Eye (tissue), 1 donor: Measurements from ENCODE around the gene TECR.
"Not testable (repeated sequence)": the region's sequence is repeated elsewhere in the genome, so short reads cannot be mapped to it uniquely, and the experiment has no call there.

Experiments used
- DNase-seq: peaks from one replicate; pipeline ENCODE4 v3.0.0-alpha.2; 2015

Gene TECR

DNA sequence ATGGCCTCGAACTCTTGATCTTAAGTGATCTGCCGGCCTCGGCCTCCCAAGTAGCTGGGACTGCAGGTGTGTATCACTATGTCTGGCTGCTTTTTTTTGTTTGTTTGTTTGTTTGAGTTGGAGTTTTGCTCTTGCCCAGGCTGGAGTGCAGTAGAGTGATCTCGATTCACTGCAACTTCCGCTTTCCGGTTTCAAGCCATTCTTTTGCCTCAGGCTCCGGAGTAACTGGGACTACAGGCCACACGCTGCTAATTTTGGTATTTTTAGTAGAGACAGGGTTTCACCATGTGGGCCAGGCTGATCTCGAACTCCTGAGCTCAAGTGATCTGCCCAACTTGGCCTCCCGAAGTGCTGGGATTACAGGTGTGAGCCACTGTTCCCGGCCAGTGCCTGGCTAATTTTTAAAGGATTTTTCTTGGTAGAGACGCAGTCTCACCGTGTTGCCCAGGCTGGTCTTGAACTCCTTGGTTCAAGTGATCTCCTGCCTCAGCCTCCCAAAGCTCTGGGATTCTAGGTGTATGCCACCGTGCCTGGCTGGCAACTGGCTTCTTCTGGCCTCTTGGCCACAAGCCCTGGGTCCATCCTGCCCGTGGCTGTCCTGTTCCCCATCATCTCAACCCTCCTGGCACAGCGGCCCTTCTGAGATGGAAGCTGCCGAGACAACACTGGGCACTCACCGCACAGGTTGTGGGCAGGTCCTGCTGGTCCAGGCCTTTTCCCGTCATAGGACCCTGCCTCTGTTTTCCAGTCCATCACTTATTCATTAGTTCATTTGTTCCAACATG, 11.5 kb downstream of the TECR start:
- no peak for DNase-seq

DNA sequence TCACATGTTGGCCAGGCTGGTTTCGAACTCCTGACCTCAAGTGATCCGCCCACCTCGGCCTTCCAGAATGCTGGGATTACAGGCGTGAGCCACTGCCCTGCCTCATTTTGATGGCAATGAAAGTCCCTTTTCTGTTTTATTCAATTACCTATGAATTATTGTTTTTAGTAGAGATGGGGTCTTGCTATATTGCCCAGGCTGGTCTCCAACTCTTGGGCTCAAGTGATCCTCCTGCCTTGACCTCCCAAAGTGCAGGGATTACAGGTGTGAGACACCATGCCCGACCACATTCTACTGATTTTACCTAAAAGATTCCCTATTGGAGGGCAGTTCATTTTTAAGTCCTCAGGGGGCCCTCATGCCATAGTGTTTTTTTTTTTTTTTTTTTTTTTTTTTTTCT, 12.6 kb downstream of the TECR start:
- not testable (repeated sequence) for DNase-seq

DNA sequence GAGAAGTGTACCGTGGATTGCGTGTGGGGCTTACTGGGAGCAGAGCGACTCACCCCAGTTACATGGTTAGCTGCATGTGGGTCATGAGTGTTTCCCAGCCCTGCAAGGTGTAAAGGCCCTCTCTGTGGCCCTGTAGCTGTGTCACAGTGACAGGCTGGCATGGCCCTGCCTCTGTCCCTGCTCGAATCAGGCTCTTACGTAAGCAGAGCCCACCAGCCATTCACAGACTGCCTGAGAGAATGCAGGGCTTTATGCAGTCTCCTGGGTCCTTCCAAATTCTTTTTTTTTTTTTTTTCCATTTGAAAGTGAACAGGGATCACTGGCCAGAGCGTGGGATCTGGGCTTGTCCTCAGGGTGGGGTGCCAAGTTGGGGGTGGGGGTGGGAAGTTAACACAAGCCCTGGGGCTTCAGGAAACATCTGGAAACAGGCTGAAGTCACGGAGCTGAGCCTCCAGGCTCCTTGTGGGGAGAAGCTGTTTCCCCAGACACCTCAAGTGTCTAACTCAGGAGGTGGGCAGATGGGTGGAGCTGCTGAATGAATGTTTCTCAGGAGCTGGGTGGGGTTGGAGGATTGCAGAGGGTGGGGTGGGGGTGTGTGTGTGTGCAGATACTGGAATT, 13.4 kb downstream of the TECR start:
- no peak for DNase-seq

DNA sequence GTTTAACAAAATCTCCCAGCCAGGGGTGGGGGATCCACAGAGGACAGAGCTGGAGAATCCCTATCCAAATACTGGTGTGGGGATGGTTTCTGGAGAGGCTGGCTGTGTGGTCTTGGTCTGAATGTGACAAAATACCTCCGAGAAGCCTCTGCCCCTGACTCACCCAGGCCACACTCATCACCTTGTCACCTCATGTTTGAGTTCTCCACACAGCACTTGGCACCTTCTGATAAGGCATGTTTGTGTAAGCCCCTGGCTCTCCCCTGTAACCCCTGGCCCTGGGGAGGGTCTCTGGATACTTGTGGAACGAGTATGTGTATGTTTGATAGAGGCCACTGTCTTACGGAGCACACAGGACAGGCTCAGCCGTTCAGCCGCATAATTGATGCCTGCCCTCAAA, 14.7 kb downstream of the TECR start:
- no peak for DNase-seq

DNA sequence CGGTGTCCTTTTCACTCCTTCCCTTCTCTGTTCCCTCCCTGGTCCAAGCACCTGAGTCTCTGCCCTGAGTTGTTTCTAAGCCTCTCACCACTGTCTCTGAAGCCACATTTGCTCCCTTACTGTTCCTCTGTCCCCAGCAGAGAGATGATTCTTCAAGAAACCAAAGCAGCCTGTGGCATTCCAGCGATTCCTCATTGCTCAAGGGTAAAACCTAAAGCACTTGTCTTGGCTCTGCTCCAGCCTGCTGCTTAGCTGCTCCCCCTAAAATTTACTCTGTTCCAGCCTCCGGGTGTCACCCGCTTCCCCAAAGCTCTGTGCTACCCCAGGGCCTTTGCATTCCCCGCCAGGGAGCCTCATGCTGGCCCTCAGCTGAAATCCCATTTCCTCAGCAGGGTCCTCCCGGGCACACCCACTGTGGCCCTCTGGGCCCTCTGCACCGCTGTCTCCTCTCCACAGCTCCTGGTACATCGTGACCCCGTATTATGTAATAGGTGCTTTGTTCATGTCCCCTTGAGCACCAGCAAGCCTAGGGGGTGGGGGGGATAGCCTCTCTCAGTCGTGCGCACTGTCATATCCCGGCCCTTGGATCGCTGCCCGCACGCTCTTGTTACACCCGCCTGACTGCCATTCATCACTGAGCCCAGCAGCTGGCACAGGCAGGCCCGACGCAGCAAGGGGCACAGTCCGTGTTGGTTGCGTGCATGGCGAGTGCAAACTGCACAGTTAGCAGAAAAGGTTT, 15.8 kb downstream of the TECR start:
- DNase-seq, result no peak

DNA sequence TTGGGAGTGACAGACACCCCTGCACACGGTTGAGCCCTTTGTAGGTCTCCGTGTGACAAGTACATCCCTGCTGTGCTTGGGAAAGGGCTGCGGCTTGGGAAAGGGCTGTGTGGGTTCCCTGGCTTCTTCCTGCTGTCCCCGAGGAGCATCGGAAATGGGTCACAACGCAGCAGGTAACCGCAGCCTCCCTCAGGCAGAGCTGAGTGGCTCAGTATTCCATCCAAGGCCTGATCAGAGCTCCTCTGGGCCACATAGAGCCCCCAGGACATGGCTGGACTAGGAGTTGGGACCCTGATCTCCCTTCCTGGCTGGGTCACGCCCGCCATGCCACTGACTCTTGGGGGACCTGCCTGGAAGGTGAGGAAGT, 16.3 kb downstream of the TECR start:
- DNase-seq, result no peak

DNA sequence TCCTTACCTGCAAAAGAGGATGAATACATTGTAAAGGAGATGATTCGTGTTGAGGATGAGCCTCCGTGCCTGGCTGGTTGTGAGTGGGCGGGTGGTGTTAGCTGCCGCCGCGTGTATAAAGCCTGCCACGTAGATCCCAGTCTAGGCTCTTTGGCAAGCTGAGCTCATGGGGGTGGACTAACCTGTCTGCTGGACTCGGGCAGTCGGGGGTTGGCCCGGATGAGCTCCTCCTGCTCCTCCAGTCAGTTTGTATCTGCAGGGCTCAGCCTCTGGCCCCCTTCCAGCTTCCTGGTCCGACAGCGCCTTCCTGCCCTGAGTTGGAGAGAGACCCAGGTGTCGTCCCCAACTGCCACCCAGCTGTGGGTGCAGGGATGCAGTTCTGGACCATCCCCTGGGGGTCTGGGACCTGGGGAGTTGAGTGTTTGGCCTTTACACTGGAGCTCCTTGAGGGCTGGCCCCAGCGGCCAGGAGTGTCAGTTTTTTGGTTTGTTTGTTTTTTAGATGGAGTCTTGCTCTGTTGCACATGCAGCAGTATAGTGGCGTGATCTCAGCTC, 20.9 kb downstream of the TECR start:
- DNase-seq, result no peak

DNA sequence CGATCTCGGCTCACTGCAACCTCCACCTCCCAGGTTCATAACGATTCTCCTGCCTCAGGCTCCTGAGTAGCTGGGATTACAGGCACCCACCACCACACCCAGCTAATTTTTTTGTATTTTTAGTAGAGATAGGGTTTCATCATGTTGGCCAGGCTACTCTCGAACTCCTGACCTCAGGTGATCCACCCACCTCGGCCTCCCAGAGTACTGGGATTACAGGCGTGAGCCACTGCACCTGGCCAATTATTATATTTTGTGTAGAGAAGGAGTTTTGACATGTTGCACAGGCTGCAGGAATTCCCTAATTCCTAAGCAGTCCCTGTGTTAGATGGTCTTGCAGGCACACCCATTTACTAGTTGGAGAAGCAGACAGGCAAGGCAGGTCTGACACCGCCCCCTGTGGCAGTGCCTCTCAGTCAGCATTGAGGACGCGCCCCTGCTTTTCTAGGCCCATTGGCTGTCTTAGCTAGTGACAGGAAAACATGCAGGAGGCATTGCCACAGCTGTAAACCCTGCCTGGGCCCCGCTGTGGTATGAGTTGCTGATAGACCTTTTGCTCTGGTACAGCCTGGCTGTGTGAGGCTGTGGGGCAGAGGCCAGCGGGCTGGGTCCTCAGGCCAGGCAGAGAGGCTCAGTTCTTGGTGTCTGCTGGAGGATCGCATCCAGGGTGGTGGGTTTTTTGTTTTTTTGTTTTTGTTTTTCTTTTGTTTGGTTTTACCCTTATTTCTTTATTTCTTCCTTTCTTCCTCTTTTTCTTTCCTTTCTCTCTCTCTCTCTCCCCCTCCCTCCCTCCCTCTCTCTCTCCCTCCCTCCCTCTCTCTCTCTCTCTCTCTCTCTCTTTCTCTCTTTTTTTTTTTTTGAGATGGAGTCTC, 22.0 kb downstream of the TECR start:
- peak; percentile 63 for DNase-seq

DNA sequence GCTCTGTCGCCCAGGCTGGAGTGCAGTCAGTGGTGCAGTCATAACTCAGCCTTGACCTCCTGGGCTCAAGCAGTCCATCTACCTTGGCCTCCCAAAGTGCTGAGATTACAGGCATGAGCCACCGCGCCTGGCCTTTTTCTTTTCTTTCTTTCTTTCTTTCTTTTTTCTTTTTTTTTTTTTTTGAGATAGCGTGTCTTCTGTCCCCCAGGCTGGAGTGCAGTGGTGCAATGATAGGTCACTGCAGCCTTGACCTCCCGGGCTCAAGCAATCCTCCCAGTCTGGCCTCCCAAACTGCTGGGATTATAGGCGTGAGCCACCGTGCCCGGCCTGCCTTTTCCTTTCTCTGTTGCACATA, 22.6 kb downstream of the TECR start:
- not testable (repeated sequence) for DNase-seq

DNA sequence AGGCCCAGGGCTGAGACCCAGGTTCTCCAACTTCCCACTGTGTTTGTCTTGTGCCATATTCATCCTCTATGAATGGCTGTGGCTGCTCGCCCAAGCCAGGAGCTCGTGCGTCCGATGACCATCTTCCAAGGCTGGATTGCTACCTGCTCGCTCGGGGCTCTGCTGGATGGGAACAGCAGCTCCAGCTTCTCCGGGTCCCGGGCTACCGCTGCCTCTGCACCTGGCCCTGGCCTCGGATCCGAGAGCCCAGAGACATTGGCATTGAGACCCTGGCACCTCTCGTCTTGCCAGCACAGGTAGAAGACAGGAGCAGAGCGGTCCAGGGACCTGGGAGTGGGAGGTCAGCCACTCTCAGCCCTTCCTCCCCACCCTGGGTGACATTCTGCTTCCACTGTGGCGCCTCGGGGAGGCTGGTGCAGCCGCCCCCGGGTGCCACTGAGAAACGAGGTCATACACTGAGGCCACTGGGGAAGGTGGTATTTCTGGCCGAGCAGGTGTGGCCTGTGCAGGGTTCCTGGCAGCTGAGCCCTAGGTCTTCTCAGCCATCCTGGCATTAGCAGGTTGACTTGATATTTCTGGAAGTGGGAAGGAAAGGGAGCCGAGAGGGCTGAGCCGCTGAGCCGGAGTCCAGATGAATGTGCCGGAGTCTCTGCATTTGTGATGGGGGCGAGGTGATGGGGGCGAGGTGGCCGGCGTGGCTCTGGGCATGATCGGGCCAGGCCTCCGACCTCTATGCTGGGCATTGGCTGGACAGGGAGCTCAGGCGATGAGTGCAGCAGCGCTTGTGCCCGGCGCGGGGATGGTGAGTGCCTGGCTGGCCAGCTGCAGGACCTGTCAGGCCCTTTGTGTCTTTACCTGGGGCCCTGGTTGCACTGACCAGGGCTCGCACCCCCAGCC, 23.9 kb downstream of the TECR start:
- no peak for DNase-seq

DNA sequence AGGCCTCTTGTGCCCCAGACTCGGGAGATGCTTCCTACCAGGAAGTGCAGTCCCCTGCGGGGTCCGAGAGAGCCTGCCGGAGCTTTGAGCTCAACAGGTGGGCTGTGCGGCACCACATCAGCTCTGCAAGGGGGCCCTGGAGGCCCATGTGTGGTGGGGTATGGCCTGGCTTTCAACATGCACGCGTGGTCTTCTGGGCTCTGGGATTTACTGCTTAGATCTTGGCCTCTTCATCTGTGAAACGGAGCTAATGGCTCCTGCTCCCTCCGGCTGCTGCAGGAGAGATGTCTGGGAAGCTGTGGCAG, 24.5 kb downstream of the TECR start:
- no peak for DNase-seq

DNA sequence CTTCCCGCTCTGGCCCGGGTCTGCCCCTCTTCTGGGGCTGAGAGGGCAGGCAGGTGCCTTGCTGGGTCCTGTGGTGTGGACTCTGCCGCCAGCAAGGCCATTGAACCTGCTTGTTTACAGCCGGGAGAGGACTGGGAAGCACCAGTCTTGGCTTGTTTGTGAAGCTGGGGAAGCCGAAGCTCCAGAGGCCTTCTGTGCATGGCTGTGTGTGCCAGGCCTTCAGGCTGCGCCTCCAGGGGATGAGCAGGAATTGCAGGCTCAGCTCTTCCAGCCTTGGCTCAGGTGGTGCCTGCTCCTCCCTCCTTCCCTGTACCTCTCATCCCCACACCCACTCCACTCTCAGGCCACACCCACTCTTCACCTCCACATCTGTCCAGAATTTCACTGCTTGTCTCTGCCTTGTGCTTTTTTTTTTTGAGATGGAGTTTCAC, 25.0 kb downstream of the TECR start:
- no peak for DNase-seq

DNA sequence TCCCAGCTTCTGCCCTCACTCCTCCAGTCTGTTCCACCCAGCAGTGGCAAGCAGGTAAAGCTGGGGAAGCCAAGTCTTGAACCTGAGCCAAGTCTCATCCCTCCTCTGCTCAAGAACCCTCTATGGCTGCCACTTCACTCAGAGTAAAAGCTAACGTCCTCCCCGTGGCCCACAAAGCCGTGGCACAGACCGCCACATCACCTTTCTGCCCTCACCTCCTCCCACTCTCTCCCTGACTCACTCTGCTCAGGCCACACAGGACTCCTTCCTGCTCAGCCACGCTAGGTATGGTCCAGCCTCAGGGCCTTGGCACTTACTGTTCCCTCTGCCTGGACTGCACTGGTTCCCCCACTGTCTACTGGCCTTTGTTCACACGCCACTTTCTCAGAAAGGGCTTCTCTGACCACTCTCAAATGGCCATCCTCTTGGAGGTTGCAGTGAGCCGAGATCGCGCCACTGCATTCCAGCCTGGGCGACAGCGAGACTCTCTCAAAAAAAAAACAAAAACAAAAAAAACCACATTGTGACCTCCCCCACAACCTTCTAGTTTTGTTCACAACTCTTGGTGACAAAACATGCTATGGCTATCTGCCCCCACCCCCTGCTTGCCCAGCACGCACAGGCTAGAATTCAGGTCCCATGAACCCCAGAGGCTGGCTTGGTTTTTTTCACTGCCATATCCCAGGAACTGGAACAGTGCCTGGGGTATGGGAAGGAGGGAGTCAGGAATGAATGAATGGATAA, 26.7 kb downstream of the TECR start:
- no peak for DNase-seq

DNA sequence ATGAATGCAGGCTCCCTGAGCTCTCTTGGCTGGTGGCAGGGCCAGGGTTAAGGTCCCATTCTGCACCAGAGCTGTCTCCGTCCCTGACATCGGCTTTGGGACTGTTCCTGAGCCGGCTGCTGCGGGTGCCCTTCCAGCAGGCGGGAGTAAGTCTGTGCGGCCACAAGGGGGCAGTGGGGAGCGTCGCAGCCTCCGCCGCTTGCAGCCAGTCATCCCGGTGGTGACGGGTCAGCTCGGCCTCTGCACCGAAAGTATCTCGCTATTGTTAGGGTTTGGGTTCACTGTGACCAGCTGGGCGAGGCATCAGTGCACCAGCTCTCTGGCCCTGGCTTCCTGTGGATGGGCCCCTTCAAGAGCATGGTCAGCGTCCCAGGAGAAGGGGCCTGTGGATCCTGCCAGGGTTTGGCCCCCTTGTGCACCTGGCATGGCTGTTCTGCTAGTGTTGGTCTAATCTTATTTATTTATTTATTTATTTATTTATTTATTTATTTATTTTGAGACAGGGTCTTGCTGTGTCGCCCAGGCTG, 27.3 kb downstream of the TECR start:
- peak; percentile 89 for DNase-seq

DNA sequence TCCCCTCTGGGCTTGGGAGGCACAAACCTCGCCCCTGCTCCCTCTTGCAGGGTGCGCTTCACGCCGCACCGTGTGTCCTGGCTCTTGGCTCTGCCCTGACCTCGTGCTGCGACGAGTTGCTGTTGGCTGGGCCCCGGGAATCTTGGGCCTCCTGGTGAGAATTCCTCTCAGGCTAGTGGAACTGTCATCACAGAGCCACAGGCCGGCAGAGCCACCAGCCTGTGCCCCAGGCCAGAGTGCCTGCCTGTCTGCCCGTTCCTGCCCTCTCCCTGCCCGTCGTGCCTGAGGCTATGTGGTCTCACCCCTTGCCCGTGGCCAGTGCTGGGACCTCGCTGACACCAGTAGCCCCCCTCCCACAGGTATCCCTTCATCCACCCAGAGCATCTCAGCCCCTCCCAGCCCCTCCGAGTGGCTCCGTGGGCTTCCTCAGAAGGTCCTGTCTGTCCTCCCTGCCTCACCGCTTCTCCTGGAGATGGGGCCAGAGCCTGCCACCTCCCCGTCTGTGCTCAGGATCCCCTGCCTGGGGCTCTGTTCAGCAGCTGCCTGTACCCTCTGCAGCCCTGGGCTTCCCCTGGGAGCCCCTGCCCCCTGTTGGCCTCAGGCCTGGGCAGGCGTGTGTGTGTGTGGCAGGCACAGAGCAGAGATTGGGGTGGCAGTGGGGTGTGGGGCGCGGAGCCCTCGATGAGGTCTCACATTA, 29.1 kb downstream of the TECR start:
- no peak for DNase-seq

DNA sequence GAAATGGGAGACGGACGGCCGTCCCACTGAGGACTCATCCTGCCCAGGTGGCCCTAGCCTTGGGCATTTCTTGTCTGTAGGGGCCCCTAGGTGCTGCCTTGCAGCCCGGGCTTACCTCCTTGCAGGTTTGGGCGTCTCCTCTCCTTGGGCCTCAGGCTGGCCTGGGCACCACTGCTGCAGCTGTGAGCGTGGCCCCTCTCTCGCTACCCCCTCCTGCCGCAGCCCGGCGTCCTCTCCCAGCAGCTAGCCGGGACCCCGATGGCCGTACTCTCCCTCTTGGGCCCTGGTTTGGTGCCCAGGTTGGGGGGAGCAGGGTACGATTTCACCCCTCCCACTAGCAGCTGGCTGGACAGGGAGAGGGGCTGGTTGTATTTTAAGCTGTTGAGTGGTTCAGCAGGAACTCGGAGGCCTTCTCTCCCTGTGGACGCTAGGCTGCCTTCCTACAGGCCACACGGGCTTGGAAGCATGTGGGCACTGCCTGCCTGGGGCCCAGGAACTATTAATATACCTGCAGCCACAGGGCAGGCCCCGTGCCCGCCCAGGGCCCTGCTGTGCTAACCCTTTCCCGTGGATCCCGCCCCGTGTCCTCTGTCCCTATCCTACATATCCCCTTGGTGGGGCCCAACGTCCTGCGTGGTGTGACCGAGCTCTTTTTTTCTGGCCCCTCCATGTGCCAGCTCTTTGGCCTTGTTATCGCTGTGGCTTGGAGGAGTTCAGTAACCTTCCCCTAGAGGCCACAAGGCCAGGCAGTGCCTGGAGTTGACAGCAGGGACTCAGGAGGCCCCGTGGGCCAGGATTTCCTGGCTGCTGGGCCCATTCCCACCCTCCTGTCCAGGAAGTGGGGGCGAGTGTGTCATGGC, 30.8 kb downstream of the TECR start:
- no peak for DNase-seq

DNA sequence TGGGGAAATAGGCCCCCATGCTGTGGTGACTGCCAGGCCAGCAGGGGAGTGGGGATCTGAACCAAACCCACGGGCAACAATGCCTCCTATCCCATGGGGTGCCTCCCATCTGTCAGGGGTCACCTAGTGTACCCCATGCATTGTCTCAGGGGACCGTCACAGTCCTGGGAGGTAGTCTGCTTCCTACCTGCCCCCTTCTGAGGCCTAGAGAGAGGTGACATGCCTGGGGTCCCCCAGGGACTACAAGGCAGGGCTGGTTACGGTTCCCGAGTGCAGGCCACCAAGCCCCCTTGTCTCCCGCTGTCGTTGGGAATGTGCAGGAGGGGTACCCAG, 31.3 kb downstream of the TECR start:
- no peak for DNase-seq

DNA sequence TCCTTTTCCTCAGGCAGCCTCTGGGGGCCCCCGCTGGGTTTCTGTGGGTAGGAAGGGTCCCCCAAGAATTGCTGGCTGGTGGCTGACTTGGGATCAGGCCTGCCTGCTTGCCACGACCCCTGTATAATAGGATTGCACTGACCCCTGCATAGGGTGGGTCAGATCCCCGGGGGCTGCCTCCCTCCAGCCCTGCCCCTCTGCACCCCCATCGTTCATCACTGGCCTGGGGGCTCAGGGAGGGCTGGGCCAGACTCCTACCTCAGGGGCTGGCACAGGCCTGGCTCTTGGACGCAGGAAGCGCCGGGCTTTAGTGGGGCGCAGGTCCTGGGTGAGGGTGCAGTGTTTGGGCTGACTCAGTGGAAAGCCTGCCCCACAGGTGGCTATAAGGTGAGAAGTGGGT, 31.9 kb downstream of the TECR start:
- no peak for DNase-seq

DNA sequence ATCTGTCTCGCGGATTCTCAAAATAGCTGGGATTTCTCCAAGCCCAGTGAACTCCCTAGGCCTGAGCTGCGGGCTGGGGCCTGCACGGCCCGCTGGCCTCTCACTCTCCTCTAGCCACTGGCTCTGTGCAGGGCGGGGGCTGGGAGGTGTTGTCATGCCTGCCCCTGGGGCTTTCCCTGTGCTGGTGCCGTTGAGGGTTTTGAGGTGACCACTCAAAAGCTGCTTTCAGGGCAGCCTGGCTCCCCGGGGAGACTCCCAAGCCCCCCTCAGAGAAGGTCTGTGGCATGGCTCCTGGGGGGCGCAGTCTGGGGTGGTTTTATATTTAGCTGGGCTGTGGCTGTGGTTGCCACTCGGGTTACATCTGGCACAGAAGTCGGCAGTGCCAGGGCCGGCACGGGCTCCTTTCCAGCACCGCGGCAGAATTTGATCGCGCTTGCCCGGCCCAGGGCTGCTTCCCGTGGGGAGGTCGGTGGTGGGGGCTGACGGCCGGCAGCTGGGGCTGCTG, 32.5 kb downstream of the TECR start:
- DNase-seq, result no peak
